ENCODE results near the gene FXYD3. TPM values are rescaled to one million over a fixed set of nuclear protein-coding genes. Genes with fewer than 3 reads are reported as not detected.

FXYD3 gene
- total RNA-seq, 1 donor from 2014 or later: 17.3 TPM

- H3K36me3 Mint-ChIP-seq (ENCODE audit: insufficient read depth): no peaks in the 10 kb centered on the region
Observed at GRCh38 chr19:35076026-35076370, 39.6 kb upstream of the FXYD3 start.

GRCh38 chr19:35076657-35077056 is 39.0 kb upstream of the FXYD3 start:
- Mint-ChIP-seq H3K4me3 (ENCODE audit: low read depth) (no peak overlapping the region), H3K9me3 (ENCODE audit: low read depth) (no peaks in the 10 kb centered on the region), H3K36me3 (ENCODE audit: insufficient read depth) (no peaks in the 10 kb centered on the region), H3K4me1 (ENCODE audit: low read depth) (peaks cover 2% of the 10 kb centered on the region), H3K27ac (no peak overlapping the region), H3K27me3 (peaks cover 23% of the 10 kb centered on the region)
- DNase-seq (ENCODE audit: low spot score, unreplicated experiment): no peak
- TF ChIP-seq CTCF (IDR thresholded peaks at IDR 0.05; ENCODE audit: unreplicated experiment): no peak

More at GRCh38 chr19:35076026-35076370, 39.6 kb upstream of the FXYD3 start:
- H3K27me3 Mint-ChIP-seq: peaks cover 23% of the 10 kb centered on the region
- no peaks in the 10 kb centered on the region for H3K9me3 Mint-ChIP-seq (ENCODE audit: low read depth)
- DNase-seq (ENCODE audit: low spot score, unreplicated experiment): no peak
- no peak overlapping the region for H3K4me3 Mint-ChIP-seq (ENCODE audit: low read depth)
- no peak overlapping the region for H3K27ac Mint-ChIP-seq
- H3K4me1 Mint-ChIP-seq (ENCODE audit: low read depth): peaks cover 2% of the 10 kb centered on the region
- no peak for TF ChIP-seq CTCF (IDR thresholded peaks at IDR 0.05; ENCODE audit: unreplicated experiment)

GRCh38 chr19:35077411-35078223 is 38.0 kb upstream of the FXYD3 start:
- H3K27me3 Mint-ChIP-seq: peaks cover 23% of the 10 kb centered on the region
- no peak for TF ChIP-seq CTCF (IDR thresholded peaks at IDR 0.05; ENCODE audit: unreplicated experiment)

GRCh38 chr19:35079826-35080225 is 35.8 kb upstream of the FXYD3 start:
- Mint-ChIP-seq H3K4me1 (ENCODE audit: low read depth) (no peaks in the 10 kb centered on the region), H3K27me3 (peaks cover 23% of the 10 kb centered on the region), H3K27ac (no peak overlapping the region), H3K4me3 (ENCODE audit: low read depth) (no peak overlapping the region), H3K9me3 (ENCODE audit: low read depth) (no peaks in the 10 kb centered on the region), H3K36me3 (ENCODE audit: insufficient read depth) (no peaks in the 10 kb centered on the region)
- TF ChIP-seq CTCF (IDR thresholded peaks at IDR 0.05; ENCODE audit: unreplicated experiment): no peak
- DNase-seq (ENCODE audit: low spot score, unreplicated experiment): no peak

More at GRCh38 chr19:35077411-35078223, 38.0 kb upstream of the FXYD3 start:
- Mint-ChIP-seq H3K9me3 (ENCODE audit: low read depth) (no peaks in the 10 kb centered on the region), H3K36me3 (ENCODE audit: insufficient read depth) (no peaks in the 10 kb centered on the region), H3K27ac (no peak overlapping the region), H3K4me1 (ENCODE audit: low read depth) (no peaks in the 10 kb centered on the region), H3K4me3 (ENCODE audit: low read depth) (no peak overlapping the region)
- no peak for DNase-seq (ENCODE audit: low spot score, unreplicated experiment)

GRCh38 chr19:35080613-35081170 is 34.9 kb upstream of the FXYD3 start:
- no peak for TF ChIP-seq CTCF (IDR thresholded peaks at IDR 0.05; ENCODE audit: unreplicated experiment)
- H3K36me3 Mint-ChIP-seq (ENCODE audit: insufficient read depth): no peaks in the 10 kb centered on the region
- DNase-seq (ENCODE audit: low spot score, unreplicated experiment): no peak
- H3K4me3 Mint-ChIP-seq (ENCODE audit: low read depth): no peak overlapping the region
- no peaks in the 10 kb centered on the region for H3K4me1 Mint-ChIP-seq (ENCODE audit: low read depth)
- H3K27me3 Mint-ChIP-seq: peaks cover 21% of the 10 kb centered on the region
- no peak overlapping the region for H3K27ac Mint-ChIP-seq
- no peaks in the 10 kb centered on the region for H3K9me3 Mint-ChIP-seq (ENCODE audit: low read depth)

All from progenitor cell of endocrine pancreas (in vitro differentiated cells).